HG03565 (cell line): ENCODE results near the gene TMEM151B.
A peak's percentile ranks its signal among the peaks of the same experiment; 100 is the strongest.

ENCODE experiments used
- ATAC-seq: cut with Tn5 transposase; IDR thresholded peaks from one replicate; pipeline ENCODE4 v1.9.1; 2021; ENCODE audit warnings: mild to moderate bottlenecking, moderate library complexity; ENCODE audit not compliant: unreplicated experiment

Gene TMEM151B

GRCh38 chr6:44250067-44250717 lies 20.1 kb upstream of the TMEM151B start:
- no peak for ATAC-seq

- ATAC-seq: no peak
Measured at GRCh38 chr6:44250718-44251123, 19.5 kb upstream of the TMEM151B start.

- no peak for ATAC-seq
Measured at GRCh38 chr6:44251576-44252524, 18.4 kb upstream of the TMEM151B start.

GRCh38 chr6:44253307-44254101 lies 16.7 kb upstream of the TMEM151B start:
- no peak for ATAC-seq

- no peak for ATAC-seq
Measured at GRCh38 chr6:44254191-44255104, 15.8 kb upstream of the TMEM151B start.

- no peak for ATAC-seq
Measured at GRCh38 chr6:44255105-44255808, 15.0 kb upstream of the TMEM151B start.

- no peak for ATAC-seq
Measured at GRCh38 chr6:44255871-44256774, 14.1 kb upstream of the TMEM151B start.

GRCh38 chr6:44256775-44257024 lies 13.6 kb upstream of the TMEM151B start:
- no peak for ATAC-seq

- peak; percentile 26 for ATAC-seq
Measured at GRCh38 chr6:44257025-44257752, 13.1 kb upstream of the TMEM151B start, which contains the start of gene SLC35B2. TSS of gene SLC35B2 (minus strand) at chr6:44257528. CDS start at chr6:44257410, 118 bp downstream.

GRCh38 chr6:44257753-44258324 lies 12.4 kb upstream of the TMEM151B start:
- ATAC-seq: peak; percentile 7

GRCh38 chr6:44258325-44258863 lies 11.9 kb upstream of the TMEM151B start:
- ATAC-seq: no peak

GRCh38 chr6:44258921-44259320 lies 11.3 kb upstream of the TMEM151B start:
- no peak for ATAC-seq

GRCh38 chr6:44260011-44260410 lies 10.2 kb upstream of the TMEM151B start:
- no peak for ATAC-seq

- ATAC-seq: no peak
Measured at GRCh38 chr6:44260451-44261297, 9.6 kb upstream of the TMEM151B start.

GRCh38 chr6:44261581-44261980 lies 8.7 kb upstream of the TMEM151B start:
- ATAC-seq: no peak
